DMS153 treated with DMSO at 0.1 percent for 48 hours (cell line): ENCODE data around the gene ST8SIA5.

Experiments
- DNase-seq: peaks from one replicate; lab custom pipeline; 2025; ENCODE audit not compliant: unreplicated experiment; lab: John Stamatoyannopoulos, UW

Gene ST8SIA5

DNA sequence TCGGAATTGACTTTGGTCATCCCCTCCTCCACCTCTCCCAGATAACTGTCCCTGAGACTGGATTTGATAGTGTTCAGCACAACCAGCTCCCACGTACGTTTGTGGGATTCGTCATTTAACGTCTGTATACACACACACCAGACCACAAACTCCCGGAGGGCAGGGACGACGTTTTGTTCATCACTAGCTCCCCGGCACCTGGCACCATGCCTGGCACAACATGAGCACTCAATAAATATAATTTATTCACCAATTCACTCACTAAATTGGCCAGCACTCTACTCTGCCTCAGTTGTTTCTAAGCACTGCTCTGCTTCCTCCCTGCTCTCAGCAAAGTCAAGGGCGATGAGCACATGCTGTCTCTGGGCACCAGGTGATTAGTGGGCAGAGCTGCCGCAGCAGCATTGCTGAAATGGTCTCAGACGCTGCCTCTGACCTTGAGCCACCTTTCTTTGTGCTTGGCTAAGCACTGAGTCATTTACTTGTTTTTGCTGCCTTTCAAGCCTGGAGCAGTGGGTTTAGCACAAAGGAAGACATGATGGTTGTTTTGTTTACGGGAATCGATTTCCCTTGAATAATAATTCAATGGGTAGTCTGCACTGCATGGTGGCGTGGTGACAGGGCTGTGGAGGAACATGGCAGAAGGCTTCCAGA lies 80.5 kb downstream of the ST8SIA5 start:
- no peak for DNase-seq

DNA sequence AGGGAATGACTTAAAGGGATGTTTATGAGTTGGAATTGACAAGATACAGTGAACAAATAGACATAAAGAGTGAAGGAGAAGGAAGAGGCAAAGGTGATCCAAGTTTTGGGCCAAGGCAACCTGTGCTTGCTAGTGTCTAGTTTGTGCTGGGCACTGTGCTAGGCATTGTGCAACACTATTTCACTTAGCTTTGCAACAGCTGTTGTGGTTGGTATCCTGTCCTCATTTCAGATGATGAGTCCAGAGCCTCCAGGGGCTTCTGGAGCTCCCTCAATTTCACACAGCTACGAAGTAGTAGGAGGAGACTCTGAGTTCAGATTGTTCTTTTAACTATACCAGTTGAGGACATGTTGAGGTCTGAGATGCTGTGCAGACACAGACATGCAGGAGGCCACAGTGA lies 81.7 kb downstream of the ST8SIA5 start:
- DNase-seq = no peak

DNA sequence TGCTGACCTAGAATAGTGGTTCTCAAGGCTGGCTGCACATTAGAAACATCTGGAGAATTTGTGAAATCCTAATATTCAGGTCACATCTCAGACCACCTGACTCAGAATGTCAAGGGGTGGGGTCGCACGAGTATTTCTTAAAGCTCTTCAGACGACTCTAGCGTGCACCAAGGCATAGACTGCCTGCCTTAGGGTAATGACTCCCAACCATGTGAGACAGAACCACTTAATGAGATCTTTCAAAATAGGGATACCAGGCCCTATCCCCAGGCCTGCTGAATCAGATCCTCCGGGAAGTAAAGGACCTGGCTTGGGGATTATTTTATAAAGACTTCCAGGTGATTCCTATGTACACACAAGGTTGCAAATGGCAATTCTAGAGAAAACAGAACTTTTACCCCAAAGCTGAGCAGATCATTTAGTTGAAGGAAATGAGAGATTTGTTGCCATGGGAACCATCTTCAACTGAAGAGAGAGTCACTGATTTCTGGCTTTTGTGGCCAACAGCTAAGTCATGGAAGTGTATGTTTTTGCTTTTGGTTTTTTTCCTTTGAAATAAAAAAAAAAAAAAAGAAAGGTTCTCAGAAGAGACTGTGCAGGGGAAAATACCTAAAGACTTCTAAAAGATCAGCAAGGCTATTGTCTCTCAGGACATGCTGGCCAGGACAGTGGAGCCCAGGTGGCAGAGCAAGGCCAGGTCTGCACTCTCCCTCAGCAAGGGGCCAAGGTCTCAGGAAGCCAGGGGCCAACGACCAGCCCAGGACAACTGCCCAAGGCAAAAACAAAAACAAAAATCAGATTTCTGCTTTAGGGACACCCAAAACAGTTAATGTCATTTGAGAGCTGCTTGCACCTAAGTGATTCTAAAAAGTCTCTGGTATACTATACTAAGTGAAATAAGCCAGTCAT lies 84.5 kb downstream of the ST8SIA5 start:
- DNase-seq = no peak

DNA sequence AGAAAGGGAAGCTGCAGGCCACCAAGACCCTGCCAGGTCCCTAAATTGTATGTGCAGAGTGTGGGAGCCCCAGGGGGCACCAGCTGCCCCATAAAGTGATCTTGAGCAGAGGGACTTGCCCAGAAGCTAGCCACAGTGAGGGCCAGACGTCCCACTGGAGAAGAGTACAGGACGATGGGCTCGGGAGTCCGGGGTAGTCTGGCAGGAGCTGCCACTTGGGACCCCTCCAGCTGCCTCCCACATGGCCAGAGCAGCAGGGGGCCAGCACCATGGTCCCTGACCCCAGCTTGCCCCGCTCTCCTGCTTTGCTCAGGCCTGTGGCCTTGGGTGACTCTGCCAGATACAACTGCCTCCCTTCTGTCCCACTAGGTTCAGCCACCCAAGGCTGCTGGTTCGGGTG lies 88.2 kb downstream of the ST8SIA5 start:
- DNase-seq = no peak

DNA sequence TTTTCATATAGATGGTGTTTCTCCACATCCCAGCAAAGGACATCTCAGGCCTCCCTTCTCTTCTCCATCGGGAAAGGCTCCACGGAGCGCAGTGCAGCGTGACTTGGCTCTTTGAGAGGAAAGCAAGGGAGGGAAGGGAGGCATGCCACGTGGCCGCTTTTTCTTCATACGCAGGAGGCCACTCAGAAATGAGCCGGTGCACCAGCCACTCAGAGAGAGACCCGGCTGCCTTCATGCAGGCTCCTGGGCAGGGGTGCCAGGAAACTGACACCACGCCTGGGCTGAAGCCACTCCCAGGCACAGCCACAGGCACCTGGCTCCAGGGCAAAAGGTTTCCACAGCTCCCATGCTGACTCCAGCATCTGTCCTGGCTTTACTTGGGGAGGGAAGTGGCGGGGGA lies 88.7 kb downstream of the ST8SIA5 start:
- no peak for DNase-seq

DNA sequence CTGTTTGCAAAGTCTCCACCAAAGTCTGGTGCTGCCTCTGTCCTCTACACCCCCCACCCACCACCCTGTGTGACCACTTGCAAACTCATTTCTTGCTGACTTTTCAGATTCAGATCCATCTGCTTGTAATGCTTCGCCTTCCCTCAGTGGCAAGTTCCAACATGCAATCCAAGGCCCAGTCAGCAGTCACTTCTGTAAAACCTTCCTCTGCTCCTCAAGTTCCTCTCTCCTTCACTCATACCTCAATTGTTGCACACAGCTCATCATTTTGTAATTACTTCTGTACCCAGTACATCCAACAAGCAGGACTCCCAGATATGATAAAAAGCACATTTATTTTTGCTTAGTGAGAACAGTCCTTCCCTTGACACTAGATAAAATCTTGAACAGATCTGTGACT lies 93.3 kb downstream of the ST8SIA5 start:
- DNase-seq = no peak

DNA sequence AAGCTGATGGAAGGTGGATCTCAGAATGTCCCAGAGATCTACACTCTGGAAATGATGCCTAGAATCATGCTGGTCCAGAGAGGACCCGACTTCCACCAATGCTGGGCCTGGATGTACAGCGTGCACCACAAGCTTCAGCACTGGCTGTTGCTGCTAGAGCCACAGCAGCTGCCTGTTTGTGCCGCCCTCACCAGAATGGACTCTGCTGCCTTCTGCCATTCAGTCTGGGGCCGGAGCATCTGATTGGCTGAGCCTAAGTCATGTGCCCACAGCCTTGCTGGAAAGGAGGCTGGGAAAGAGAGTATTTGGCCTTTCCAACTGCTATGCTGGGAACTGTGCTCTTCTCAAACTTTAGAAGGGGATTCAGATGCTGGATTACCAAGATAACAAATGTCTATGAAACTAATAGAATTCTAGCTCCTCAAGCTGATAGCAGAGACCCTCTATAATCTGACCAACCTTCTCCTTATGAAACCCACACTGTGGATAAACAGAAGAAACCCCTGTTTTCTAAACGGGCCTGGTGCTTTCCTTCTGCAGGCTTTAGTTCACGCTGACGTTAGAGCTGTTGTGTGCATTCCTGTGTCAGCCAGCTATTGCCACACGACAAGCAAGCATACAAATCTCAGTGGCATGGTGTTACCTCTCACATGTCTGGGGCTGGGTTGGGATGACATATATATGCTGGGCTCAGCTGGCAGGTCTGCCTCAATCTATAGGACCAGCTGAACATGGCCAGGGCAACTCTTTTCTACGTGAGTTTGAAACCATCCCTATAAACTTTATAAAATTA lies 95.7 kb downstream of the ST8SIA5 start:
- no peak for DNase-seq

DNA sequence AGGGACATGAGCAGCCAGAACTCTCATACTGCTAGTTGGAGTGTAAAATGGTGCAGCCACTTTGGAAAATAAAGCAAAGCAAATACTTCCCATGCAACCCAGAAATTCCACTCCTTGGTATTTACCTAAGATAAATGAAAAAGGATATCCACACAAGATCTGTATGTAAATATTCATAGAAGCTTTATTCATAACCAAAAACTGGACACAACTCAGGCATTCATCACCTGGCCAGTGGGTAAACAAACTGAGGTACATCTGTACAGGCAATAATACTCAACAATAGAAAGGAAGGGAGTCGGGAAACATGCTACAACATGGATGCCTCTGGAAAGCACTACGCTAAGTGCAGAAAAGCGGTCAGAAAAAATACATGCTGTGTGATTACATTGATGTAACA lies 97.4 kb downstream of the ST8SIA5 start:
- no peak for DNase-seq

DNA sequence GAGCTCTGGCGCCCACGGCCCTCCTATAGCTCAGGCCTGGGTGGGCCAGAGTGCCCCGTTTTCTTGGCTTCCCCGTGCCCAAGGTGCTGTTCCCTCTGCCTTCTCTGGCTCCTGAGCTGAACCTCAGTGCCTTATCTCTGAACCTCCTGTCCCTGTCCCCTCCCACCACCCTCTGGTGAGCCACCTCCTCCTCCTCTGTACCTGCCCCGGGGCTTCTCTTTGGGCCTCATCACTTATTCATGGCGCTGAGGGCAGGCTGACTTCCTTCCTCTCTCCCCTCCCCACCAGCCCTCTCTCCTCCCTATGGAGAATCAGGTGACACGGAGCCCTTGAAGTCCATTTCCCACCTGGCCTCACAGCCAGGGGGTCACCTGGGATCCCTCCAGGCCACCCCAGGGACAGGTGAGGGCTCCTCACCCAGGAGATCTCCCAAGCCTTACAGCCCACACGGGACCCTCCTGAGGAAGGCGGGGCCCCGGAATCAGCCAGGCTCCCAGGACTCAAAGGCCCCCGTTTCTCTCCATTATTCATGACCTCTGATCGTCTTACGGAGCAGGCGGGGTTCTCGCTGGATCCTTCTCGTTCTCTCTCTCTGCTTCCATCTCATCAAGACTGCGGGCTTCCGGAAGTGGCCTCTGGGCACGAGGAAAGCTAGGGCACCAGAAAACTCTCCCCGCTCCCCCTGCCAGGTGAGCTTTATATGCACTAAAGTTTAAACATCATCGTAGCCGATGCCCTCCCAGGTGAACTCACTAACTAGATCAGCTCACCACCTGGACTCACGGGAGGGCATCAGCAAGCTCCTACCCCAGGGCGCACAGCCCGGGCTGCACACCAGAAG lies 99.5 kb downstream of the ST8SIA5 start, which contains the start of gene LOXHD1:
LOXHD1 (minus strand) TSS at position 106 of the 841 bp plus-strand sequence. CDS start 187 bp downstream, outside the sequence.
- peak; percentile 20 for DNase-seq

DNA sequence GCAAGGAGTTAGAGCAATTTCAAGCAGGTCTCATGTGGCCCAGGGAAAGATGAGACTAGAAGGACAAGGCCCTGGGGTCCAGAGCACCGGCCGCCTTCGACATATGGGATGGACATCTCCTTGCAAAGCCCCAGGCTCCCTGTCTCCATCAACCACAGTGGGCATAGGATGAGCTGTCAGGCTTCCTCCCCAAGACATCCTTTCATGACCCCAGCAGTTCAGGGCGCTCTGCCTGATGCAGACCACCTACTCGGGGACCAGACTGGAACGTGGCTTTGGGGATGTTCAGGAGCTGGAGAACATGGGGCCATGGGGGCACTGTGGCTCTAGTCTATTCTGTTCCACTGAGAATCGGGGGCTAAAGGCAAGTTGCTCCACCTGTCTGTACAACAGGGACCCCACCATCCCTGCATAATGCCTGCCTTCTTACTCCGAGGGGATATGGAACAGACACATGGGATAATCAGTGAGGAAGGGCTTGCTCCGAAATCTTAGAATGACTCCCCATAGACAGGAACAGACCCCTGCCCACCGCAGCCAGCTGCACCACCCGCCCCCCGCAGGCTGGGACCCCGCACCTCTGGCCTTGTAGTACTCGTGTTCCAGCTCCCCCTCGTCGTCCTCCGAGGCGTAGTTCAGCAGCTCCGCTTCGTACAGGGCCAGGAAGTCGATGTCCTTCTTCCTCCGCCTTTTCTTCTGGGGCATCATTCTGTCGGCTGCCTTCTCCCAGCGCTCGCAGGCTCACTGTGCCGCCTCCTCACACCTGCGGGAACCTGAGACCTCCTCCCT lies 100.3 kb downstream of the ST8SIA5 start:
- no peak for DNase-seq

DNA sequence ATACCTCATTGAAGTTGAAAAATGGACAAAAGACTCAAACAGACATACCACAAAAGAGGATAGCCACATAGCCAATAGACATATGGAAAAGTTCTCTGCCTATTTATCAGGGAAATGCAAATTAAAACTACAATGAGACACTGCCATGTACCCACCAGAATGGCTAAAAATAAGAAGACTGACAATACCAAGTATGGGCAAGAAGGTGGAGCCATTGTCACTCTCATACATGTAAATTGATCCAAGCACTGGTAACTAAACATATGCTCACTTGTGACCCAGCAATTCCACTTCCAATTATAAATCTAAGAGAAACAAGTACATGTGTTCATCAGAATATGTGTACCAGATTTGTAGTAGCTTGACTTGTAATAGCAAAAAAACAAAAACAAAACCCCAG lies 104.5 kb downstream of the ST8SIA5 start:
- DNase-seq = no peak

DNA sequence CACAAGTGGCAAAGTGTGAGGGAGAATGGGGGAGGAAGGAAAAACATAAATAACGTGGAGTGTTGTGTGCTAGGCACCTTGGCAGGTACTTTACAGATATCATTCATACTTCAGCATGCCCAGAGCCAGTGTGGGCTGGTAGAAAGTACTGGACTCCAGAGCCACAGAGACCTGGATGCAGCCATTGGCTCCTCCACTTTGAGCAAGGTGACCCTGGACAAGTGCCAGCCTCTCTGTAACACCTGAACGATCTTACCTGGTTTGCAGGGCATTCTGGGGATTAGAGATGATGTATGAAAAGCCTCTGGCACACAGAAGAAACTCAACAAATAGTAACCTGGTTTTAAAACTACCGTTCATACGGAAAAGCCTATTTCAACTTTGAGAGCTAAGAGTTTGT lies 106.2 kb downstream of the ST8SIA5 start:
- no peak for DNase-seq

DNA sequence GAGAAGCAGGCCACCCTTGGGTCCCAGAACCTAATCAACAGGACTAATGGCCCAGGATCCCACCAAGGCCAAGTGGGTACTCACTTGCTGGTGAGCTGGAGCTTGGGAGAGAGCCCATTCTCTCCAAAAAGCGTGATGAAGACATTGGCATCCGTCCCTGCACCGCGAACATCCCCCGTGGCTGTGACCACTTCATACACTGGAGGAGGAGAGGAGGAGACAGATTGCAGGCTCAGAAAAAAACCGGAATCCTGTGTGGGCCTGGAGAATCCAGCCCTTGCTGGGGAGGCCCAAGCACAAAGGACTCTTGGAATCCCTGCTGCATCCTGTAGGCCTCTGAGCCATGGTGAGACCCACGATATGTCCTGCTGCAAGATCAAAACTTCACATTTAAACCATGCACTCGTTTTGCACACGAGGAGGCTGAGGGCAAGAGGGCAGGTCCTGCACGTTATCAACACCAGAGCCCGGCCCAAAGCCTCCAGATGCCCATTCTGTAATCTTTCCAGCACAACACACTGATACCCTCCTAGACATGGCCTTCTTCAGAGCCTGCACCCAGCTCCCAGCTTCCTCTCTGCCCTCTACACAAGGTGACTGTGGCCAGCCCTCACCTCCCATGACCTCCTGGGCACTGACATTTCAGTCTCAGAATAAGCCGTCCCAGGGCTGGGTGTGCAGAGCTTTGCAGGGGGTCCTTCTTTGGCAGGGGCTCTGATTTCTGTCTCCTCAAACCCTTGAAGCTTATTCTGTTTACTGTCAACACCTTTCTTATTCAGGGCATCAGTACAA lies 107.6 kb downstream of the ST8SIA5 start:
- no peak for DNase-seq

DNA sequence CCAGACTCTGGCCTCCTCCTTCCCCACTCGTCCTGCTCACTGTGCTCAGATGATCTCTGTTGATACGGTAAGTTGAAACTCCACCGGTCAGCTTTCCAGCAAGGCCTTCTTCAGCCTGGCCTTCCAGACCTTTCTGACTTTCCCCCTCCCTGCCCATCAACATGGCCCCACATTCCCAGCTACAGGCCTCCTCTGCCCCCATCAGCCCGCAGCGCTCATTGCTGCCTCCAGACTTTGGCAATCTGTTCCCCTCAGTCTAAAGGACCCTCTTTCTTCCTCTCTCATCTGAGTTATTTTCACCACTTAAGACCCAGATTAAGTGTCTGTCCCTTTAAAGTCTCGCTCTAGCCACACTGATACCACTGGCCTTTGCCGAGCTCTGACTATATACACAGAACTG lies 110.4 kb downstream of the ST8SIA5 start:
- no peak for DNase-seq

DNA sequence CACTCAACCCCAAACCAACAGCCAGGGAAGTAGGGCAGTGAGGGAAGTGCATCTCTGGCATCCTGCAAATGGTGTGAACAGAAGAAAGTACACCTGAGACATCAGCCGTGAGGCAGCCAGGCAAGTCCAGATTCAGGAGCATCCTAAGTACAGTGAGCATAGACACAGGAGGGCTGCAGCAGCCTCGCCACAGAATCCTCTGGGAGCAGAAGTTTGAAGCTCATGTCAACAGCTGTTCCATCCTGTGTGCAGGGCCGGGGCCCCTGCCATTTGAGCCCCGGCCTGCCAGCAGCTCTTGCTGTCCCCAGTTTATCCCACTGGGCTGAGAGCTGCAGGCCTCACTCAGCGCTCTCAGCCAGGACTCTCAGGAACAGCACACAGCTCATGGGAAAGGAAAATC lies 114.3 kb downstream of the ST8SIA5 start:
- no peak for DNase-seq

DNA sequence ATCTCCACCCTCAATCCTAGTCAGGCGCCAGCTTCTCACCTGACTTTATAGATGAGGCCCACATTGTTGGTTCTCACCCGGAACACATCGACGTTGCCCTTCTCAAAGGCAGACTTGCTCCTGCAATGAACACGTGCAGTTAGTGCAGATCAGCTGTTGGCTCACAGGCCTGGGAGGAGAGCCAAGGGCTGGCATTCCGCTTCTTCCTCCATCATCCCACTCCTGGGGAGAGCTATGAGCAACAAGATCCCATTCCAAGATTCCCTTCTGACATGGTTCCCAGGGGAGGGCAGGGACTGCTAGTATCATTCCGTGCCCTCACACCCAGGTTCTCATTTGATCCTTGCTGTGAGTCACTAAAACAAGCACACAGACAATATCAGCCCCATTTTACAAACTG lies 114.9 kb downstream of the ST8SIA5 start:
- no peak for DNase-seq

DNA sequence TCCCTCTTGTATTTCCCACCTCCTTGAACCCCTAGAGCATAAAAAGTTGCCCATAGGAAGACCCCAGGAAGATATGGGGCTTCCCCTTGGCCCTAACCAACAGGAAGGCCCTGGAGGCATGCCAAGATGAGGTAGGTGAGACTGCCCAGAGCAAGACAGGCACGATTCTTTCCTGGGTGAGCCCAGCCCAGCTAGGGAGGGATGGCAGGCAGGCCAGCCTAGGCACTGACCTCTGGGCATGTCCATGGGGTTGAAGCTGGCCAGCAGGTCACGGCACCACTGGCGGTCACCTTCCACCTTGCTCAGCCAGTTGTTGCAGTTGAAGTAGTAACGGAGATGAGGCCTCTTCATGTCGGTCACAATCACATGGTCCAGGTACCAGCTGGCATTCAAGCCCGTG lies 117.5 kb downstream of the ST8SIA5 start:
- DNase-seq = no peak

DNA sequence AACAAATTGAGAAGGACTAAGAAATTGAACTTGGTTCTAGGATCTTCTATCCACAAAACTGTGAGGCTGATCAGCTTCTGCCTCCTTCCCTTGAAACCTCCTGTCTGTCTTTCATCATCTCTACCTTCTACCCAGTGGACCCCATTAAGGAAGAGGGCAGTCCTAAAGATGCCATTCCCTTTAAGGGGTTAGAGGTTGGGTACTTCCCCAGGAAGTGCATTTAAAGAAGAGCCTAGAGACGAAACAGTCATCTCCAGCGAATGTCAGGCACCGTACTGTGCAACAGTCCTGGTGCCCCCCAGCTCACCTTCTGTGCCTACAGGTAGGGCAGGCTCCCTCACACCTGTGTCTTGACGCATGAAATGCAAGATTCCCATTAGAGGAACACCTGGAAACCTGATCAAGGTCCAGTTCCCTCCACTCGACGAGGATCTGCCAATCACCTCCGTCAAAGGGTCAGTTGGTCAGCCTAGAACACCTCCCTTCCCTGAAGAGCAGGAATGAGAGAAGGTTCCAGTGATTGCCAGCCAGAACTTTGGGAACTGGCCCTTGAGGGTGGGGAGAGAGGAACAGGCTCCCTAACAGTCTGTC lies 120.7 kb downstream of the ST8SIA5 start:
- DNase-seq = no peak
